Lower leg skin (tissue), 3 donors: ENCODE measurements around the gene ZNHIT2.

Experiments used
- CTCF ChIP-seq, 3 donors: fragments of 450-650 bp; IDR thresholded peaks; one replicate each; pipeline ENCODE4 v1.5.1; 2016; ENCODE audit warnings: antibody characterized with exemption in 3 of 3, mild to moderate bottlenecking in 3 of 3, moderate library complexity in 2 of 3
- POLR2A ChIP-seq, 2 donors: fragments of 450-650 bp; IDR thresholded peaks; one replicate each; pipeline ENCODE4 v1.6.1; 2016 to 2017; ENCODE audit warnings: antibody characterized with exemption in 2 of 2, mild to moderate bottlenecking in 1 of 2, moderate library complexity in 1 of 2

- TF ChIP-seq CTCF (IDR thresholded peaks at IDR 0.05) (no peak), POLR2A (IDR thresholded peaks at IDR 0.05) (no peak)
Measured at GRCh38 chr11:65078151-65078550, 39.4 kb downstream of the ZNHIT2 start.
